ENCODE results near the gene NFIB. TPM values are rescaled to one million over a fixed set of nuclear protein-coding genes. Genes with fewer than 3 reads are reported as not detected.

Gene NFIB
- total RNA-seq, 1 experiment from 2014 or later: 35.1 TPM

- Histone ChIP-seq H3K4me3 (no peak overlapping the region), H3K9me3 (ENCODE audit: insufficient read depth, low read depth) (no peaks in the 10 kb centered on the region), H4K20me1 (ENCODE audit: insufficient read depth) (no peaks in the 10 kb centered on the region), H3K27me3 (ENCODE audit: insufficient read depth, low read depth) (no peaks in the 10 kb centered on the region), H2AFZ (no peak overlapping the region), H3K27ac (no peak overlapping the region), H3K36me3 (ENCODE audit: low read depth) (no peaks in the 10 kb centered on the region), H3K9me2 (ENCODE audit: insufficient read depth) (no peaks in the 10 kb centered on the region), H3F3A (ENCODE audit: insufficient read depth, low read depth) (no peaks in the 10 kb centered on the region), H3K79me2 (ENCODE audit: low read depth) (no peaks in the 10 kb centered on the region), H3K4me2 (no peak overlapping the region), H3K4me1 (replicated peaks; ENCODE audit: insufficient read depth) (no peaks in the 10 kb centered on the region)
- CTCF ChIA-PET: no interaction called here
- intact Hi-C loops (cut with micrococcal nuclease; ENCODE audit: unreplicated experiment): no loop called here
- POLR2A ChIA-PET (ENCODE audit: unreplicated experiment): no interaction called here
- DNase-seq: no peak
- TF ChIP-seq EZH2 (IDR thresholded peaks at IDR 0.05; ENCODE audit: low read depth): no peak
- TF ChIP-seq, protein P1, sequence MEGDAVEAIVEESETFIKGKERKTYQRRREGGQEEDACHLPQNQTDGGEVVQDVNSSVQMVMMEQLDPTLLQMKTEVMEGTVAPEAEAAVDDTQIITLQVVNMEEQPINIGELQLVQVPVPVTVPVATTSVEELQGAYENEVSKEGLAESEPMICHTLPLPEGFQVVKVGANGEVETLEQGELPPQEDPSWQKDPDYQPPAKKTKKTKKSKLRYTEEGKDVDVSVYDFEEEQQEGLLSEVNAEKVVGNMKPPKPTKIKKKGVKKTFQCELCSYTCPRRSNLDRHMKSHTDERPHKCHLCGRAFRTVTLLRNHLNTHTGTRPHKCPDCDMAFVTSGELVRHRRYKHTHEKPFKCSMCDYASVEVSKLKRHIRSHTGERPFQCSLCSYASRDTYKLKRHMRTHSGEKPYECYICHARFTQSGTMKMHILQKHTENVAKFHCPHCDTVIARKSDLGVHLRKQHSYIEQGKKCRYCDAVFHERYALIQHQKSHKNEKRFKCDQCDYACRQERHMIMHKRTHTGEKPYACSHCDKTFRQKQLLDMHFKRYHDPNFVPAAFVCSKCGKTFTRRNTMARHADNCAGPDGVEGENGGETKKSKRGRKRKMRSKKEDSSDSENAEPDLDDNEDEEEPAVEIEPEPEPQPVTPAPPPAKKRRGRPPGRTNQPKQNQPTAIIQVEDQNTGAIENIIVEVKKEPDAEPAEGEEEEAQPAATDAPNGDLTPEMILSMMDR (conservative IDR thresholded peaks at IDR 0.05): no peak
- no TSS peak for BruUV-seq (replicated peaks)
Measured at GRCh38 chr9:14057368-14058324, 256.3 kb downstream of the NFIB start.

DNA sequence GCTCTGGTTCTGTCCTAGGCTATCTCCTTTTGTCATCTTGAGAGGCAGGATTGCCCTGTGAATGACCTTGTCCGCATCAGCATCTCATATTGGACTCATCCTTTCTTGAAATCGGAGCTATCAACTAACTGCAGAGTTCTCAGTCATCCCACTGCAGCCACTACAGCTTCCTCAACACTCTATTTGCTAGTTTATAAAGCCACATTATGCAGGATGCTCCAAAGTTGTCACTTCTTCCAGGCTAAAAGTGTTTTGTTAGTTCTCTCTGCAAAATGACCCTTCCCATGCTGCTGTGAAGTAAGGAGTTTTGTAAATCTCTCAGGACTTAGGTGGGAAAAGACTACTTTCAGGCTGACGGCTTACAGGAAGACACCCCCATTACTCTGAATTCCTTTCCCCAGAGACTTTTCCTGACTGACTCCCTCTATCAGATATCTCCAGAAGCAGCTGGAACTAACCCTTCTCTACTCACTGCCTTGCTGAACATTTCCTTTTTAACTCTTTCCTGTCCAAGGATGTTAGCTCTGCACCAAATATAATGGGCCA is 257.6 kb downstream of the NFIB start:
- CTCF ChIA-PET: no interaction called here
- H2AFZ ChIP-seq: no peak overlapping the region

DNA sequence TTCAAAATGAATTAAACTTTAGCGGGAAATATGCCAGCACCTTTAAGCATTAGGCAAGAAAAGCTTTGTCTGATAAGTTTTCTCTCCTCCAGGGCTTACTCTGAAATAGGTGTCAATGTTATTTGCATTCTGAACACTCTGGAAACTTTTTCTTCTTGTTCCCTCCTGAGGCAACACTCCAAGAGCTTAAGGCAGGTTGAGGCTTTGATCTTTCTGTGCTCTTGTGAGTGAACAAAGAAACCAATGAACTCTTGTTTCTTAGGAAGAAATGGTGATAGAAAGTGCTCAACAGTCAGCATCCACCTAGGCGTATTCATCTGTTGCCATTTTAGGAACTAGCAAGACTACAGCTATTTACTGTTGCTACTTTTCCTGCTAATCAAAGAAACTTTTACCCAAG is 259.8 kb downstream of the NFIB start:
- POLR2A ChIA-PET (ENCODE audit: unreplicated experiment): interaction anchor here (0.7 kb wide), 1 partner anchor 27 kb away, joined by 6 read pairs; no protein-coding TSS in a partner anchor
- Histone ChIP-seq H3K79me2 (ENCODE audit: low read depth) (no peaks in the 10 kb centered on the region), H3K4me3 (no peak overlapping the region), H3K36me3 (ENCODE audit: low read depth) (no peaks in the 10 kb centered on the region), H3K9me3 (ENCODE audit: insufficient read depth, low read depth) (no peaks in the 10 kb centered on the region), H4K20me1 (ENCODE audit: insufficient read depth) (no peaks in the 10 kb centered on the region), H3K27me3 (ENCODE audit: insufficient read depth, low read depth) (no peaks in the 10 kb centered on the region), H3K9me2 (ENCODE audit: insufficient read depth) (no peaks in the 10 kb centered on the region), H3K4me2 (no peak overlapping the region), H3K27ac (no peak overlapping the region), H2AFZ (no peak overlapping the region), H3F3A (ENCODE audit: insufficient read depth, low read depth) (no peaks in the 10 kb centered on the region), H3K4me1 (replicated peaks; ENCODE audit: insufficient read depth) (no peaks in the 10 kb centered on the region)
- TF ChIP-seq, protein P1 (conservative IDR thresholded peaks at IDR 0.05): no peak
- no peak for TF ChIP-seq EZH2 (IDR thresholded peaks at IDR 0.05; ENCODE audit: low read depth)
- no TSS peak for BruUV-seq (replicated peaks)
- CTCF ChIA-PET: no interaction called here
- no peak for DNase-seq
- intact Hi-C loops (cut with micrococcal nuclease; ENCODE audit: unreplicated experiment): no loop called here

More for the DNA sequence above, 257.6 kb downstream of the NFIB start:
- Histone ChIP-seq H3K27me3 (ENCODE audit: insufficient read depth, low read depth) (no peaks in the 10 kb centered on the region), H3F3A (ENCODE audit: insufficient read depth, low read depth) (no peaks in the 10 kb centered on the region), H3K4me2 (no peak overlapping the region), H3K27ac (no peak overlapping the region), H3K4me3 (no peak overlapping the region), H3K9me2 (ENCODE audit: insufficient read depth) (no peaks in the 10 kb centered on the region), H3K4me1 (replicated peaks; ENCODE audit: insufficient read depth) (no peaks in the 10 kb centered on the region), H4K20me1 (ENCODE audit: insufficient read depth) (no peaks in the 10 kb centered on the region), H3K79me2 (ENCODE audit: low read depth) (no peaks in the 10 kb centered on the region), H3K9me3 (ENCODE audit: insufficient read depth, low read depth) (no peaks in the 10 kb centered on the region), H3K36me3 (ENCODE audit: low read depth) (no peaks in the 10 kb centered on the region)
- intact Hi-C loops (cut with micrococcal nuclease; ENCODE audit: unreplicated experiment): no loop called here
- no TSS peak for BruUV-seq (replicated peaks)
- TF ChIP-seq, protein P1 (conservative IDR thresholded peaks at IDR 0.05): no peak
- no peak for TF ChIP-seq EZH2 (IDR thresholded peaks at IDR 0.05; ENCODE audit: low read depth)
- POLR2A ChIA-PET (ENCODE audit: unreplicated experiment): no interaction called here
- no peak for DNase-seq

All from PC-9 (cell line).